Glutamatergic neuron (in vitro differentiated cells): Measurements from ENCODE around the gene TNFRSF6B. TPM values are rescaled to one million over a fixed set of nuclear protein-coding genes. Genes with fewer than 3 reads are reported as not detected.
A peak's percentile ranks its signal among the peaks of the same experiment; 100 is the strongest.
"Not testable (repeated sequence)": the region's sequence is repeated elsewhere in the genome, so short reads cannot be mapped to it uniquely, and the experiment has no call there.

Source experiments
- DNase-seq: peaks from one replicate; pipeline ENCODE4 v3.0.0; 2022
- H3K27ac Mint-ChIP-seq: one replicate; pipeline ENCODE4 v1.8.0; 2020; ENCODE audit warnings: mild to moderate bottlenecking, mixed read lengths, inconsistent platforms; ENCODE audit not compliant: unreplicated experiment
- H3K27me3 Mint-ChIP-seq: one replicate; pipeline ENCODE4 v1.8.0; 2020; ENCODE audit warnings: mild to moderate bottlenecking, moderate library complexity, mixed read lengths, inconsistent platforms; ENCODE audit not compliant: unreplicated experiment
- H3K36me3 Mint-ChIP-seq: one replicate; pipeline ENCODE4 v1.8.0; 2020; ENCODE audit warnings: mild to moderate bottlenecking, mixed read lengths, inconsistent platforms; ENCODE audit not compliant: unreplicated experiment
- H3K4me1 Mint-ChIP-seq: one replicate; pipeline ENCODE4 v1.8.0; 2020; ENCODE audit warnings: mild to moderate bottlenecking, low read depth, mixed read lengths, inconsistent platforms; ENCODE audit not compliant: unreplicated experiment
- H3K4me3 Mint-ChIP-seq: one replicate; pipeline ENCODE4 v1.8.0; 2020; ENCODE audit warnings: mild to moderate bottlenecking, mixed read lengths, inconsistent platforms; ENCODE audit not compliant: unreplicated experiment
- H3K9me3 Mint-ChIP-seq: one replicate; pipeline ENCODE4 v1.8.0; 2020; ENCODE audit warnings: mild to moderate bottlenecking, moderate library complexity, mixed read lengths, inconsistent platforms; ENCODE audit not compliant: unreplicated experiment
- long read RNA-seq: library from polyadenylated mRNA; unstranded; transcript quantifications from one replicate; pipeline ENCODE4 v2.0.0, GENCODE V29; 2020; ENCODE audit not compliant: unreplicated experiment
- total RNA-seq: library from RNA; stranded (reverse); fragmentation: NEBNext Ultra II Directional; extraction: Animal tissue kit (Norgen Biotek cat#: 25700); gene quantifications from one replicate; pipeline ENCODE4 v1.2.1, GENCODE V29; 2021; ENCODE audit not compliant: unreplicated experiment
- TF ChIP-seq, protein P1 (sequence below): fragments of 200-600 bp; sonication (generic); IDR thresholded peaks from one replicate; pipeline ENCODE4 v1.5.0; 2021; ENCODE audit not compliant: partially characterized antibody, unreplicated experiment

TNFRSF6B gene, protein sequence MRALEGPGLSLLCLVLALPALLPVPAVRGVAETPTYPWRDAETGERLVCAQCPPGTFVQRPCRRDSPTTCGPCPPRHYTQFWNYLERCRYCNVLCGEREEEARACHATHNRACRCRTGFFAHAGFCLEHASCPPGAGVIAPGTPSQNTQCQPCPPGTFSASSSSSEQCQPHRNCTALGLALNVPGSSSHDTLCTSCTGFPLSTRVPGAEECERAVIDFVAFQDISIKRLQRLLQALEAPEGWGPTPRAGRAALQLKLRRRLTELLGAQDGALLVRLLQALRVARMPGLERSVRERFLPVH
- total RNA-seq: not detected
- long read RNA-seq: 0 reads

DNA sequence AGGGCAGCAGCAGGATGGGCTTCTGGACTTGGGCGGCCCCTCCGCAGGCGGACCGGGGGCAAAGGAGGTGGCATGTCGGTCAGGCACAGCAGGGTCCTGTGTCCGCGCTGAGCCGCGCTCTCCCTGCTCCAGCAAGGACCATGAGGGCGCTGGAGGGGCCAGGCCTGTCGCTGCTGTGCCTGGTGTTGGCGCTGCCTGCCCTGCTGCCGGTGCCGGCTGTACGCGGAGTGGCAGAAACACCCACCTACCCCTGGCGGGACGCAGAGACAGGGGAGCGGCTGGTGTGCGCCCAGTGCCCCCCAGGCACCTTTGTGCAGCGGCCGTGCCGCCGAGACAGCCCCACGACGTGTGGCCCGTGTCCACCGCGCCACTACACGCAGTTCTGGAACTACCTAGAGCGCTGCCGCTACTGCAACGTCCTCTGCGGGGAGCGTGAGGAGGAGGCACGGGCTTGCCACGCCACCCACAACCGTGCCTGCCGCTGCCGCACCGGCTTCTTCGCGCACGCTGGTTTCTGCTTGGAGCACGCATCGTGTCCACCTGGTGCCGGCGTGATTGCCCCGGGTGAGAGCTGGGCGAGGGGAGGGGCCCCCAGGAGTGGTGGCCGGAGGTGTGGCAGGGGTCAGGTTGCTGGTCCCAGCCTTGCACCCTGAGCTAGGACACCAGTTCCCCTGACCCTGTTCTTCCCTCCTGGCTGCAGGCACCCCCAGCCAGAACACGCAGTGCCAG is at the start of gene TNFRSF6B:
Gene TNFRSF6B (plus strand): TSS at position 25 of the 729 bp plus-strand sequence. CDS start 116 bp downstream, at position 141.
- H3K36me3 Mint-ChIP-seq: no peaks in the 10 kb centered on the region
- no peak within 1 kb of the TSS for H3K4me3 Mint-ChIP-seq
- peaks cover 2% of the 10 kb centered on the region for H3K4me1 Mint-ChIP-seq
- DNase-seq: no peak
- no peak within 1 kb of the TSS for H3K27ac Mint-ChIP-seq
- H3K9me3 Mint-ChIP-seq: peaks cover 1% of the 10 kb centered on the region
- peaks cover 13% of the 10 kb centered on the region for H3K27me3 Mint-ChIP-seq
- TF ChIP-seq, protein P1, sequence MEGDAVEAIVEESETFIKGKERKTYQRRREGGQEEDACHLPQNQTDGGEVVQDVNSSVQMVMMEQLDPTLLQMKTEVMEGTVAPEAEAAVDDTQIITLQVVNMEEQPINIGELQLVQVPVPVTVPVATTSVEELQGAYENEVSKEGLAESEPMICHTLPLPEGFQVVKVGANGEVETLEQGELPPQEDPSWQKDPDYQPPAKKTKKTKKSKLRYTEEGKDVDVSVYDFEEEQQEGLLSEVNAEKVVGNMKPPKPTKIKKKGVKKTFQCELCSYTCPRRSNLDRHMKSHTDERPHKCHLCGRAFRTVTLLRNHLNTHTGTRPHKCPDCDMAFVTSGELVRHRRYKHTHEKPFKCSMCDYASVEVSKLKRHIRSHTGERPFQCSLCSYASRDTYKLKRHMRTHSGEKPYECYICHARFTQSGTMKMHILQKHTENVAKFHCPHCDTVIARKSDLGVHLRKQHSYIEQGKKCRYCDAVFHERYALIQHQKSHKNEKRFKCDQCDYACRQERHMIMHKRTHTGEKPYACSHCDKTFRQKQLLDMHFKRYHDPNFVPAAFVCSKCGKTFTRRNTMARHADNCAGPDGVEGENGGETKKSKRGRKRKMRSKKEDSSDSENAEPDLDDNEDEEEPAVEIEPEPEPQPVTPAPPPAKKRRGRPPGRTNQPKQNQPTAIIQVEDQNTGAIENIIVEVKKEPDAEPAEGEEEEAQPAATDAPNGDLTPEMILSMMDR: no peak

DNA sequence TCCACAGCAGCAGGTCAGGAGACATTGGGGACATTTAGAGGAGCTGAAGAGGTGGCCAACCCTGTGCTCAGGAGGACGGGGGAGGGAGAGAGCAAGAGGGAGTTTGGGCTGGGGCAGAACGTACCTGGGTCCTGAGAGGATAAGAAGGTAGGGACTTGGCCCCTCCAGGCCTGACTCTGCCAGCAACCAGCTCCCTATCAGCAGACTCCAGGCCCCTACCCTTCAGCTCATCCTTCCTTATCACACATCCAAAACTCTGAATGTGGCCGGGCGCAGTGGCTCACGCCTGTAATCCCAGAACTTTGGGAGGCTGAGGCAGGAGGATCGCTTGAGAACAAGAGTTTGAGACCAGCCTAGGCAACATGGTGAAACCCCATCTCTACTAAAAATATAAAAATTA is 48.3 kb upstream of the TNFRSF6B start:
- TF ChIP-seq, protein P1: no peak
- H3K36me3 Mint-ChIP-seq: no peaks in the 10 kb centered on the region
- H3K4me3 Mint-ChIP-seq: no peak overlapping the region

DNA sequence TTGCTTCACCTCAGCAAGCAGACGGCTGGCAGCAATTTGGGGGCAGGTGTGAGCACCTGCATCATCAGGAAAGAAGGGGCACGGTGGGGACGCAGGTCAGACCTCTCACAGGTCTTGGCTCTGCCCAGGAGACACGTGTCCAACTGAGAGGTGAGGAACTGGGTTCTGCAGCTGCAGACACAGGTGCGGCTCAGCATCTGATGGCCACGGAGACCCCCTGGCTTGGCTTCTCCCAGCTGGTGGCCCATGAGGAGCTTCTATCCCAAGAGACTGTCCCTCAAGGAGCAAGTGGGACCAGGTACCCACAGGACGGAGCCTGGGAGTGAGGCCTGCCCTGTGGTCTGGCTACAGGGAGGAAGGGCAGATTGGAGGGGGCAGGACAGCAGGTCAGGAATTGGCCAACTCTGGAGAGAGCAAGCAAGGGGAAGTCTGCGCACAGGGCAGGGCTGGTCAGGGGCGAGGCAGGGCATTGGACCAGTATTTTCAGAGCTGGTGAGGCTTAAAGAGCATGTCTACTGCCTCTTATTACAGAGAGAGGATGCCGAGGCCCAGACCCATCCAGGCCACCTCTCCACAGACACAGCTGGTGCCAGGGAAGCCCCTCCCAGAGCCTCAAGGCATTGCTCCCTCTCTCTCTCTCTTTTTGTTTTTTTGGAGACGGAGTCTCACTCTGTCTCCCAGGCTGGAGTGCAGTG is 47.4 kb upstream of the TNFRSF6B start:
- H3K27ac Mint-ChIP-seq: peak overlapping the region; percentile 59
- H3K4me3 Mint-ChIP-seq: peak overlapping the region; percentile 71
- DNase-seq: no peak
- peaks cover 11% of the 10 kb centered on the region for H3K27me3 Mint-ChIP-seq
- peaks cover 8% of the 10 kb centered on the region for H3K9me3 Mint-ChIP-seq
- H3K36me3 Mint-ChIP-seq: no peaks in the 10 kb centered on the region
- H3K4me1 Mint-ChIP-seq: peaks cover 15% of the 10 kb centered on the region
- TF ChIP-seq, protein P1: no peak

More for the DNA sequence above, 48.3 kb upstream of the TNFRSF6B start:
- Mint-ChIP-seq H3K27ac (peak overlapping the region; percentile 68), H3K27me3 (peaks cover 11% of the 10 kb centered on the region), H3K4me1 (peaks cover 15% of the 10 kb centered on the region), H3K9me3 (peaks cover 11% of the 10 kb centered on the region)
- no peak for DNase-seq

DNA sequence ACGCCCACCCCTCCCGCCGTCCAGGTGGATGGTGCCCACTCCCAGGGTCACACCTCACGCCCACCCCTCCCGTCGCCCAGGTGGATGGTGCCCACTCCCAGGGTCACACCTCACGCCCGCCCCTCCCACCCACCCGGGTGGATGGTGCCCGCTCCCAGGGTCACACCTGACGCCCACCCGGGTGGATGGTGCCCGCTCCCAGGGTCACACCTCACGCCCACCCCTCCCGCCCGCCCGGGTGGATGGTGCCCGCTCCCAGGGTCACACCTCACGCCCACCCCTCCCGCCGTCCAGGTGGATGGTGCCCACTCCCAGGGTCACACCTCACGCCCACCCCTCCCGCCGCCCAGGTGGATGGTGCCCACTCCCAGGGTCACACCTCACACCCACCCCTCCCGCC is 46.0 kb upstream of the TNFRSF6B start:
- not testable (repeated sequence) for H3K27me3 Mint-ChIP-seq, H3K9me3 Mint-ChIP-seq, DNase-seq, H3K36me3 Mint-ChIP-seq, H3K27ac Mint-ChIP-seq
- H3K4me1 Mint-ChIP-seq: peaks cover 17% of the 10 kb centered on the region
- H3K4me3 Mint-ChIP-seq: peak overlapping the region; percentile 97

DNA sequence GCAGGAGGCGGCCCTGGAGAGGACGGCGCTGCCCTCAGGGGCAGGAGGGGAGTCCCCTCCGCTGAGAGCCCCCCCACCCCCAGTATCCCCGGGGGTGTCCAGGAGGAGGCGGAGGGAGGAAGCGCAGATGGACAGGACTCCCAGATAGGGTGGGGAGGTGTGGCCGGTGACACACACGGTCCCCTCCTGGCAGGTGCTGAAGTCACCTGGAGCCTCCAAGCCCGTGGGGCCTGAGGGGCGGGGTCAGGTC is 44.6 kb upstream of the TNFRSF6B start:
- no peak for DNase-seq
- Mint-ChIP-seq H3K36me3 (no peaks in the 10 kb centered on the region), H3K9me3 (peaks cover 6% of the 10 kb centered on the region), H3K27me3 (peaks cover 7% of the 10 kb centered on the region), H3K4me3 (peak overlapping the region; percentile 97), H3K4me1 (peaks cover 14% of the 10 kb centered on the region), H3K27ac (peak overlapping the region; percentile 88)
- TF ChIP-seq, protein P1: no peak
